H1 (cell line): ENCODE results near the gene NKAIN2.

ENCODE experiments used
- CEBPB ChIP-seq: IDR thresholded peaks from 2 replicates; pipeline ENCODE4 v1.6.1; 2012; ENCODE audit warnings: low read depth, low read length
- EZH2 ChIP-seq: fragments of 200-600 bp; sonication (generic); IDR thresholded peaks from 2 replicates; pipeline ENCODE4 v1.7.1; 2012; ENCODE audit warnings: low read depth, mild to moderate bottlenecking, moderate library complexity, low read length, inconsistent platforms; ENCODE audit not compliant: severe bottlenecking
- PHF8 ChIP-seq: fragments of 200-600 bp; sonication (generic); conservative IDR thresholded peaks from 2 replicates; pipeline ENCODE4 v1.7.1; 2012; ENCODE audit warnings: low read depth, mild to moderate bottlenecking, inconsistent platforms, low read length, moderate library complexity
- POLR2A ChIP-seq, 2 experiments: IDR thresholded peaks; 1 replicate in 1 of 2; 2 replicates in 1 of 2; pipeline ENCODE4 v1.6.1; 2011; ENCODE audit warnings: low read depth in 2 of 2, low read length in 2 of 2, mild to moderate bottlenecking in 2 of 2; ENCODE audit errors: control extremely low read depth in 1 of 2
- SRF ChIP-seq: IDR thresholded peaks from 2 replicates; pipeline ENCODE4 v1.6.1; 2011; ENCODE audit warnings: mild to moderate bottlenecking, low read depth, low read length, moderate library complexity
- TF ChIP-seq, protein P1 (sequence below), 3 experiments: IDR thresholded peaks; 1 replicate in 2 of 3; 2 replicates in 1 of 3; pipeline versions ENCODE4 v1.5.1 to v1.6.1; 2011; ENCODE audit warnings: low read length in 3 of 3, mild to moderate bottlenecking in 3 of 3, inconsistent platforms in 2 of 3, low read depth in 1 of 3, moderate library complexity in 1 of 3; ENCODE audit not compliant: insufficient read depth in 1 of 3; ENCODE audit errors: control extremely low read depth in 1 of 3
- TF ChIP-seq, protein P2 (sequence below): IDR thresholded peaks from 2 replicates; pipeline ENCODE4 v1.6.1; 2012; ENCODE audit warnings: inconsistent platforms
- TF ChIP-seq, protein P3 (sequence below): IDR thresholded peaks from 2 replicates; pipeline ENCODE4 v1.6.1; 2012; ENCODE audit warnings: inconsistent platforms

DNA sequence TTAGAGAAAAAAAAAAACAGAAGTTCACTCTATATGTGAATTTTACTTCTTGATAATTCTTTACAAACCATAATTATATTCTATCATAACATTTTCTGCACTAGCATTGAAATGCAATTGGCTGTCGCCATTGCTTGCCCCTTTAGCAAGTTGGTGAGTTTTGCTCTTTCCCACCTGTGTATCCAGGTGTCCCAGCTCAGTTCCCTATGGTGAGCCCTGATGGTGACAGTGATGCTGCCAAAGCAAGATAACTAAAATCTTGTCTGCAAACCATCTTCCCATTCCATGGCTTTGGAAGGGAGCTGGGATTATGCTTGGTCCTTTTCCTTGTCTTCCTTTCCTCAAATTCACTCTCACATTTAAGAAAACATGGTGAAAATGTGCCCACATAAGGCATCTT is 429.6 kb downstream of the NKAIN2 start:
- no peak for TF ChIP-seq POLR2A (IDR thresholded peaks at IDR 0.05; ENCODE audit: control extremely low read depth in 1 of 2, low read depth in 2 of 2, low read length in 2 of 2)
- TF ChIP-seq, protein P1, sequence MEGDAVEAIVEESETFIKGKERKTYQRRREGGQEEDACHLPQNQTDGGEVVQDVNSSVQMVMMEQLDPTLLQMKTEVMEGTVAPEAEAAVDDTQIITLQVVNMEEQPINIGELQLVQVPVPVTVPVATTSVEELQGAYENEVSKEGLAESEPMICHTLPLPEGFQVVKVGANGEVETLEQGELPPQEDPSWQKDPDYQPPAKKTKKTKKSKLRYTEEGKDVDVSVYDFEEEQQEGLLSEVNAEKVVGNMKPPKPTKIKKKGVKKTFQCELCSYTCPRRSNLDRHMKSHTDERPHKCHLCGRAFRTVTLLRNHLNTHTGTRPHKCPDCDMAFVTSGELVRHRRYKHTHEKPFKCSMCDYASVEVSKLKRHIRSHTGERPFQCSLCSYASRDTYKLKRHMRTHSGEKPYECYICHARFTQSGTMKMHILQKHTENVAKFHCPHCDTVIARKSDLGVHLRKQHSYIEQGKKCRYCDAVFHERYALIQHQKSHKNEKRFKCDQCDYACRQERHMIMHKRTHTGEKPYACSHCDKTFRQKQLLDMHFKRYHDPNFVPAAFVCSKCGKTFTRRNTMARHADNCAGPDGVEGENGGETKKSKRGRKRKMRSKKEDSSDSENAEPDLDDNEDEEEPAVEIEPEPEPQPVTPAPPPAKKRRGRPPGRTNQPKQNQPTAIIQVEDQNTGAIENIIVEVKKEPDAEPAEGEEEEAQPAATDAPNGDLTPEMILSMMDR (IDR thresholded peaks at IDR 0.05; ENCODE audit: control extremely low read depth in 1 of 3, insufficient read depth in 1 of 3, low read depth in 1 of 3, low read length in 3 of 3) = no peak
- TF ChIP-seq PHF8 = no peak
- no peak for TF ChIP-seq CEBPB
- TF ChIP-seq EZH2 = no peak
- TF ChIP-seq, protein P2, sequence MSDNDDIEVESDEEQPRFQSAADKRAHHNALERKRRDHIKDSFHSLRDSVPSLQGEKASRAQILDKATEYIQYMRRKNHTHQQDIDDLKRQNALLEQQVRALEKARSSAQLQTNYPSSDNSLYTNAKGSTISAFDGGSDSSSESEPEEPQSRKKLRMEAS = no peak
- TF ChIP-seq, protein P3, sequence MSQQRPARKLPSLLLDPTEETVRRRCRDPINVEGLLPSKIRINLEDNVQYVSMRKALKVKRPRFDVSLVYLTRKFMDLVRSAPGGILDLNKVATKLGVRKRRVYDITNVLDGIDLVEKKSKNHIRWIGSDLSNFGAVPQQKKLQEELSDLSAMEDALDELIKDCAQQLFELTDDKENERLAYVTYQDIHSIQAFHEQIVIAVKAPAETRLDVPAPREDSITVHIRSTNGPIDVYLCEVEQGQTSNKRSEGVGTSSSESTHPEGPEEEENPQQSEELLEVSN = no peak
- no peak for TF ChIP-seq SRF
